ENCODE measurements around the gene ASAP3.

DNA sequence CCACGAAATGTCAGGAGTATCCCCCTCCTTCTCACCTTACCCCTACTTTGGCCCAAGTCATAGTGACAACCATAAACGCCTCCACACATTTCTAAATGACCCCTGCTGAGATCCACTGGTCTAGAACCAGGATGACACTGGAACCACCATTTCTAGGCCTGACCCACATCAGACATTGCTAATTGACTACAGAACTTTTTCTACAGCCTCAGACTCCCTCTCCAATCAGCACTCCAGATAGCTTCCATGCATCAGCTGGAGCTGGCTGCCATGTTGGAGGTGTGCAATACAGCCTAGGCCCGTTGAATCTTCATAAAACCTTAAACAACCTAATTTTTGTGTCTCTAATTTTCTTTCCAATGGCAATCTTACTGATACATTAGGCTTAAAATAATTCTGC lies 78.0 kb downstream of the ASAP3 start:
- TF ChIP-seq POLR2AphosphoS5 (IDR thresholded peaks at IDR 0.05): no peak
- TF ChIP-seq, protein P1, sequence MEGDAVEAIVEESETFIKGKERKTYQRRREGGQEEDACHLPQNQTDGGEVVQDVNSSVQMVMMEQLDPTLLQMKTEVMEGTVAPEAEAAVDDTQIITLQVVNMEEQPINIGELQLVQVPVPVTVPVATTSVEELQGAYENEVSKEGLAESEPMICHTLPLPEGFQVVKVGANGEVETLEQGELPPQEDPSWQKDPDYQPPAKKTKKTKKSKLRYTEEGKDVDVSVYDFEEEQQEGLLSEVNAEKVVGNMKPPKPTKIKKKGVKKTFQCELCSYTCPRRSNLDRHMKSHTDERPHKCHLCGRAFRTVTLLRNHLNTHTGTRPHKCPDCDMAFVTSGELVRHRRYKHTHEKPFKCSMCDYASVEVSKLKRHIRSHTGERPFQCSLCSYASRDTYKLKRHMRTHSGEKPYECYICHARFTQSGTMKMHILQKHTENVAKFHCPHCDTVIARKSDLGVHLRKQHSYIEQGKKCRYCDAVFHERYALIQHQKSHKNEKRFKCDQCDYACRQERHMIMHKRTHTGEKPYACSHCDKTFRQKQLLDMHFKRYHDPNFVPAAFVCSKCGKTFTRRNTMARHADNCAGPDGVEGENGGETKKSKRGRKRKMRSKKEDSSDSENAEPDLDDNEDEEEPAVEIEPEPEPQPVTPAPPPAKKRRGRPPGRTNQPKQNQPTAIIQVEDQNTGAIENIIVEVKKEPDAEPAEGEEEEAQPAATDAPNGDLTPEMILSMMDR (IDR thresholded peaks at IDR 0.05 in 8 of 11, conservative IDR thresholded peaks at IDR 0.05 in 3 of 11): no peak
